Islet precursor cell (in vitro differentiated cells): ENCODE measurements around the gene EXT2.

Source experiments
- DNase-seq: peaks from one replicate; pipeline ENCODE4 v3.0.0-alpha.2; 2018

Gene EXT2

GRCh38 chr11:44248109-44248508 lies 152.6 kb downstream of the EXT2 start:
- DNase-seq: no peak

GRCh38 chr11:44250421-44250820 lies 154.9 kb downstream of the EXT2 start:
- DNase-seq: no peak

GRCh38 chr11:44252999-44253602 lies 157.6 kb downstream of the EXT2 start:
- DNase-seq: no peak

- DNase-seq: no peak
Measured at GRCh38 chr11:44255406-44256071, 160.1 kb downstream of the EXT2 start.

GRCh38 chr11:44256673-44257291 lies 161.3 kb downstream of the EXT2 start:
- no peak for DNase-seq

GRCh38 chr11:44257338-44258189 lies 162.1 kb downstream of the EXT2 start:
- no peak for DNase-seq

- DNase-seq: no peak
Measured at GRCh38 chr11:44258190-44258489, 162.7 kb downstream of the EXT2 start.

- no peak for DNase-seq
Measured at GRCh38 chr11:44258839-44259420, 163.5 kb downstream of the EXT2 start.

- no peak for DNase-seq
Measured at GRCh38 chr11:44260081-44260480, 164.6 kb downstream of the EXT2 start.

- no peak for DNase-seq
Measured at GRCh38 chr11:44261800-44262591, 166.5 kb downstream of the EXT2 start.

GRCh38 chr11:44263738-44264437 lies 168.4 kb downstream of the EXT2 start:
- no peak for DNase-seq

GRCh38 chr11:44264438-44264749 lies 168.9 kb downstream of the EXT2 start:
- no peak for DNase-seq

GRCh38 chr11:44264761-44265160 lies 169.3 kb downstream of the EXT2 start:
- no peak for DNase-seq

- no peak for DNase-seq
Measured at GRCh38 chr11:44266056-44266780, 170.7 kb downstream of the EXT2 start.

GRCh38 chr11:44267006-44267749 lies 171.7 kb downstream of the EXT2 start:
- DNase-seq: no peak

- no peak for DNase-seq
Measured at GRCh38 chr11:44267750-44268613, 172.5 kb downstream of the EXT2 start.

- DNase-seq: no peak
Measured at GRCh38 chr11:44268614-44269080, 173.2 kb downstream of the EXT2 start.

- no peak for DNase-seq
Measured at GRCh38 chr11:44269369-44270351, 174.2 kb downstream of the EXT2 start.
